HCT116 (cell line): ENCODE results near the gene EML2. TPM values are rescaled to one million over a fixed set of nuclear protein-coding genes. Genes with fewer than 3 reads are reported as not detected.

ENCODE experiments used
- ATAC-seq: fragments of 200-7000 bp; cut with Tn5 transposase; 2 replicates; pipeline ENCODE4 v1.9.1; 2020; ENCODE audit warnings: mild to moderate bottlenecking, moderate library complexity
- BruUV-seq: library from RNA; stranded (reverse); fragments of 400-500 nt; replicated peaks from 2 replicates; lab custom pipeline; 2021; lab: Mats Ljungman, UMichigan
- CTCF ChIA-PET: fragments of 300-600 bp; sonication (Branson Sonifier 250); formaldehyde crosslinking; loops from one replicate; lab custom pipeline; 2021; ENCODE audit warnings: antibody characterized with exemption; lab: Charles Lee
- POLR2A ChIA-PET: fragments of 300-600, 350-600 bp; sonication (Branson Sonifier 250); formaldehyde crosslinking; loops from one replicate; lab custom pipeline; 2021; ENCODE audit warnings: antibody characterized with exemption; lab: Charles Lee
- RAD21 ChIA-PET, 2 experiments: fragments of 300-600 bp; sonication (Branson Sonifier 250); formaldehyde crosslinking; loops; one replicate each; lab custom pipeline; 2023; ENCODE audit warnings: low total read pairs in 2 of 2; ENCODE audit not compliant: uncharacterized antibody in 2 of 2, unreplicated experiment in 2 of 2, low non-redundant PET in 1 of 2; lab: Charles Lee
- DNase-seq: peaks from one replicate; pipeline ENCODE4 v3.0.0-alpha.2; 2010; ENCODE audit warnings: low read depth, low spot score
- H2AFZ ChIP-seq: fragments of 200-600 bp; shearing (Covaris generic), sonication (generic); 2 replicates; pipeline ENCODE4 v1.6.1; 2017; ENCODE audit warnings: low read depth, mixed run types, mixed read lengths, antibody characterized with exemption, low read length; ENCODE audit not compliant: poor library complexity, severe bottlenecking
- H3K27ac ChIP-seq: 2 replicates; pipeline ENCODE4 v1.5.1; 2012; ENCODE audit warnings: low read depth, low read length
- H3K27me3 ChIP-seq: fragments of 200-600 bp; sonication (generic); 2 replicates; pipeline ENCODE4 v1.6.1; 2016; ENCODE audit warnings: mixed run types, low read length, mixed read lengths; ENCODE audit not compliant: insufficient read depth
- H3K36me3 ChIP-seq, 2 experiments: fragments of 200-500 bp in 1 of 2; fragments of 200-600 bp in 1 of 2; sonication (Bioruptor generic) in 1 of 2; sonication (generic) in 1 of 2; 2 replicates each; pipeline versions ENCODE4 v1.5.1 to v1.6.1; 2014 to 2016; ENCODE audit warnings: low read length in 2 of 2, inconsistent platforms in 1 of 2, mixed read lengths in 1 of 2, mixed run types in 1 of 2; ENCODE audit not compliant: insufficient read depth in 2 of 2, control insufficient read depth in 1 of 2
- H3K4me1 ChIP-seq, 2 experiments: fragments of 200-600 bp in 1 of 2; sonication (generic) in 1 of 2; 2 replicates each; pipeline versions ENCODE4 v1.5.1 to v1.6.1; 2012 to 2017; ENCODE audit warnings: low read length in 2 of 2, inconsistent platforms in 1 of 2, mild to moderate bottlenecking in 1 of 2, mixed read lengths in 1 of 2, mixed run types in 1 of 2, moderate library complexity in 1 of 2; ENCODE audit not compliant: insufficient read depth in 2 of 2, control insufficient read depth in 1 of 2
- H3K4me2 ChIP-seq: fragments of 200-600 bp; sonication (generic); 2 replicates; pipeline ENCODE4 v1.6.1; 2017; ENCODE audit warnings: mixed run types, low read length, mixed read lengths
- H3K4me3 ChIP-seq, 2 experiments: fragments of 200-600 bp in 1 of 2; sonication (generic) in 1 of 2; replicated peaks in 1 of 2; 2 replicates each; pipeline ENCODE4 v1.5.1; 2011 to 2016; ENCODE audit warnings: low read length in 2 of 2, control low read depth in 1 of 2, low read depth in 1 of 2, mild to moderate bottlenecking in 1 of 2, mixed read lengths in 1 of 2, mixed run types in 1 of 2
- H3K79me2 ChIP-seq: fragments of 200-600 bp; sonication (generic); 2 replicates; pipeline ENCODE4 v1.6.1; 2017; ENCODE audit warnings: mild to moderate bottlenecking, mixed run types, low read length, moderate library complexity, mixed read lengths; ENCODE audit not compliant: insufficient read depth
- H3K9ac ChIP-seq: fragments of 200-600 bp; sonication (generic); 2 replicates; pipeline ENCODE4 v1.6.1; 2016; ENCODE audit warnings: low read length, mixed read lengths
- H3K9me2 ChIP-seq: fragments of 200-600 bp; sonication (generic), shearing (Covaris generic); 2 replicates; pipeline ENCODE4 v1.6.1; 2017; ENCODE audit warnings: mixed run types, mild to moderate bottlenecking, moderate library complexity; ENCODE audit not compliant: insufficient read depth
- H3K9me3 ChIP-seq, 2 experiments: fragments of 200-500 bp in 1 of 2; fragments of 200-600 bp in 1 of 2; sonication (Bioruptor generic) in 1 of 2; sonication (generic) in 1 of 2; 2 replicates each; pipeline ENCODE4 v1.6.1; 2014 to 2017; ENCODE audit warnings: low read length in 2 of 2, mixed read lengths in 2 of 2, inconsistent platforms in 1 of 2, low read depth in 1 of 2, mild to moderate bottlenecking in 1 of 2, mixed run types in 1 of 2, moderate library complexity in 1 of 2; ENCODE audit not compliant: control insufficient read depth in 1 of 2, insufficient read depth in 1 of 2
- H4K20me1 ChIP-seq: fragments of 200-600 bp; sonication (generic), shearing (Covaris generic); 2 replicates; pipeline ENCODE4 v1.6.1; 2017; ENCODE audit warnings: mixed run types, mild to moderate bottlenecking, moderate library complexity; ENCODE audit not compliant: insufficient read depth
- CBX3 ChIP-seq: IDR thresholded peaks from 2 replicates; pipeline ENCODE4 v1.6.1; 2012; ENCODE audit warnings: low read depth
- EGR1 ChIP-seq: IDR thresholded peaks from 2 replicates; pipeline ENCODE4 v1.6.1; 2012; ENCODE audit warnings: low read depth
- ELF1 ChIP-seq: IDR thresholded peaks from 2 replicates; pipeline ENCODE4 v1.6.1; 2012; ENCODE audit warnings: low read depth, borderline replicate concordance
- EZH2 ChIP-seq: fragments of 200-600 bp; sonication (generic); IDR thresholded peaks from 2 replicates; pipeline ENCODE4 v1.6.1; 2017; ENCODE audit warnings: antibody characterized with exemption, mixed run types
- EZH2phosphoT487 ChIP-seq: fragments of 200-600 bp; IDR thresholded peaks from 2 replicates; pipeline ENCODE4 v1.6.1; 2018; ENCODE audit warnings: antibody characterized with exemption, borderline replicate concordance
- FOSL1 ChIP-seq: IDR thresholded peaks from 2 replicates; pipeline ENCODE4 v1.6.1; 2012; ENCODE audit warnings: low read depth
- JUND ChIP-seq: IDR thresholded peaks from 2 replicates; pipeline ENCODE4 v1.6.1; 2012
- MAX ChIP-seq: IDR thresholded peaks from 2 replicates; pipeline ENCODE4 v1.6.1; 2012
- POLR2A ChIP-seq: IDR thresholded peaks from 2 replicates; pipeline ENCODE4 v1.7.0; 2011; ENCODE audit warnings: borderline replicate concordance; ENCODE audit not compliant: insufficient read depth, insufficient read length; ENCODE audit errors: extremely low read depth
- RAD21 ChIP-seq: IDR thresholded peaks from 2 replicates; pipeline ENCODE4 v1.6.1; 2012; ENCODE audit warnings: low read depth, mild to moderate bottlenecking
- SP1 ChIP-seq: IDR thresholded peaks from 2 replicates; pipeline ENCODE4 v1.6.1; 2012; ENCODE audit warnings: low read depth
- SRF ChIP-seq: IDR thresholded peaks from 2 replicates; pipeline ENCODE4 v1.6.1; 2012; ENCODE audit warnings: low read depth
- TCF7L2 ChIP-seq: IDR thresholded peaks from 2 replicates; pipeline ENCODE4 v1.7.0; 2011; ENCODE audit warnings: borderline replicate concordance, inconsistent platforms; ENCODE audit not compliant: insufficient read depth, insufficient read length; ENCODE audit errors: extremely low read depth
- YY1 ChIP-seq: IDR thresholded peaks from 2 replicates; pipeline ENCODE4 v1.6.1; 2011; ENCODE audit warnings: low read length, low read depth, moderate library complexity, mild to moderate bottlenecking; ENCODE audit not compliant: insufficient replicate concordance; ENCODE audit errors: extremely low read depth
- ZFX ChIP-seq: fragments of 450-650 bp; IDR thresholded peaks from 2 replicates; pipeline ENCODE4 v1.6.1; 2017
- intact Hi-C: fragments of 100-400 bp; cut with micrococcal nuclease; formaldehyde crosslinking; loops from 2 replicates; pipeline ENCODE4 v1.10.0; 2022
- total RNA-seq: library from RNA; stranded (reverse); gene quantifications from one replicate; pipeline ENCODE4 v1.2.1, GENCODE V29; 2021; ENCODE audit not compliant: unreplicated experiment
- TF ChIP-seq, protein P1 (sequence below), 3 experiments: fragments of 200-600 bp in 1 of 3; sonication (generic) in 1 of 3; IDR thresholded peaks in 2 of 3; conservative IDR thresholded peaks in 1 of 3; 2 replicates each; pipeline ENCODE4 v1.5.1; 2012 to 2017; ENCODE audit warnings: low read depth in 2 of 3, low read length in 2 of 3, antibody characterized with exemption in 1 of 3, borderline replicate concordance in 1 of 3, control low read depth in 1 of 3, mild to moderate bottlenecking in 1 of 3, mixed read lengths in 1 of 3, mixed run types in 1 of 3, moderate library complexity in 1 of 3; ENCODE audit not compliant: insufficient read depth in 1 of 3
- TF ChIP-seq, protein P2 (sequence below): IDR thresholded peaks from 2 replicates; pipeline ENCODE4 v1.6.1; 2012; ENCODE audit warnings: low read depth
- TF ChIP-seq, protein P3 (sequence below): IDR thresholded peaks from 2 replicates; pipeline ENCODE4 v1.6.1; 2011; ENCODE audit warnings: mild to moderate bottlenecking, low read length, moderate library complexity; ENCODE audit not compliant: insufficient replicate concordance; ENCODE audit errors: extremely low read depth
- TF ChIP-seq, protein P4 (sequence below): IDR thresholded peaks from 2 replicates; pipeline ENCODE4 v1.6.1; 2012

The EML2 gene
- total RNA-seq, 1 experiment from 2014 or later, result 131 TPM

- ChIA-PET CTCF (interaction anchor here (1.1 to 1.8 kb wide), 2 partner anchors 18 to 65 kb away, joined by 5 read pairs; no protein-coding TSS in a partner anchor), POLR2A (no interaction called here), RAD21 (no interaction called here)
- Histone ChIP-seq H3K9me2 (no peaks in the 10 kb centered on the region), H3K9me3 (no peaks in the 10 kb centered on the region), H3K27ac (peak overlapping the region; percentile 23; the same call in 1 of the 2 replicates), H4K20me1 (no peaks in the 10 kb centered on the region), H3K27me3 (no peaks in the 10 kb centered on the region), H3K4me3 (no peak overlapping the region), H3K4me2 (peak overlapping the region; percentile 24), H2AFZ (no peak overlapping the region), H3K79me2 (peaks cover 41% of the 10 kb centered on the region), H3K9ac (peak overlapping the region; percentile 9; the same call in 1 of the 2 replicates), H3K4me1 (peaks cover 5 to 21% of the 10 kb centered on the region in 2 experiments), H3K36me3 (no peaks in the 10 kb centered on the region)
- TF ChIP-seq SP1, result no peak
- no peak for TF ChIP-seq ZFX
- TF ChIP-seq EZH2phosphoT487, result no peak
- TF ChIP-seq TCF7L2, result no peak
- no peak for TF ChIP-seq EGR1
- no peak for TF ChIP-seq RAD21
- TF ChIP-seq YY1, result no peak
- TF ChIP-seq MAX, result no peak
- no peak for TF ChIP-seq POLR2A
- TF ChIP-seq FOSL1, result no peak
- TF ChIP-seq, protein P1, sequence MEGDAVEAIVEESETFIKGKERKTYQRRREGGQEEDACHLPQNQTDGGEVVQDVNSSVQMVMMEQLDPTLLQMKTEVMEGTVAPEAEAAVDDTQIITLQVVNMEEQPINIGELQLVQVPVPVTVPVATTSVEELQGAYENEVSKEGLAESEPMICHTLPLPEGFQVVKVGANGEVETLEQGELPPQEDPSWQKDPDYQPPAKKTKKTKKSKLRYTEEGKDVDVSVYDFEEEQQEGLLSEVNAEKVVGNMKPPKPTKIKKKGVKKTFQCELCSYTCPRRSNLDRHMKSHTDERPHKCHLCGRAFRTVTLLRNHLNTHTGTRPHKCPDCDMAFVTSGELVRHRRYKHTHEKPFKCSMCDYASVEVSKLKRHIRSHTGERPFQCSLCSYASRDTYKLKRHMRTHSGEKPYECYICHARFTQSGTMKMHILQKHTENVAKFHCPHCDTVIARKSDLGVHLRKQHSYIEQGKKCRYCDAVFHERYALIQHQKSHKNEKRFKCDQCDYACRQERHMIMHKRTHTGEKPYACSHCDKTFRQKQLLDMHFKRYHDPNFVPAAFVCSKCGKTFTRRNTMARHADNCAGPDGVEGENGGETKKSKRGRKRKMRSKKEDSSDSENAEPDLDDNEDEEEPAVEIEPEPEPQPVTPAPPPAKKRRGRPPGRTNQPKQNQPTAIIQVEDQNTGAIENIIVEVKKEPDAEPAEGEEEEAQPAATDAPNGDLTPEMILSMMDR (IDR thresholded peaks at IDR 0.05 in 2 of 3, conservative IDR thresholded peaks at IDR 0.05 in 1 of 3; ENCODE audit: borderline replicate concordance in 1 of 3, insufficient read depth in 1 of 3, low read depth in 2 of 3, low read length in 2 of 3), result no peak
- no peak for TF ChIP-seq JUND
- TF ChIP-seq, protein P2, sequence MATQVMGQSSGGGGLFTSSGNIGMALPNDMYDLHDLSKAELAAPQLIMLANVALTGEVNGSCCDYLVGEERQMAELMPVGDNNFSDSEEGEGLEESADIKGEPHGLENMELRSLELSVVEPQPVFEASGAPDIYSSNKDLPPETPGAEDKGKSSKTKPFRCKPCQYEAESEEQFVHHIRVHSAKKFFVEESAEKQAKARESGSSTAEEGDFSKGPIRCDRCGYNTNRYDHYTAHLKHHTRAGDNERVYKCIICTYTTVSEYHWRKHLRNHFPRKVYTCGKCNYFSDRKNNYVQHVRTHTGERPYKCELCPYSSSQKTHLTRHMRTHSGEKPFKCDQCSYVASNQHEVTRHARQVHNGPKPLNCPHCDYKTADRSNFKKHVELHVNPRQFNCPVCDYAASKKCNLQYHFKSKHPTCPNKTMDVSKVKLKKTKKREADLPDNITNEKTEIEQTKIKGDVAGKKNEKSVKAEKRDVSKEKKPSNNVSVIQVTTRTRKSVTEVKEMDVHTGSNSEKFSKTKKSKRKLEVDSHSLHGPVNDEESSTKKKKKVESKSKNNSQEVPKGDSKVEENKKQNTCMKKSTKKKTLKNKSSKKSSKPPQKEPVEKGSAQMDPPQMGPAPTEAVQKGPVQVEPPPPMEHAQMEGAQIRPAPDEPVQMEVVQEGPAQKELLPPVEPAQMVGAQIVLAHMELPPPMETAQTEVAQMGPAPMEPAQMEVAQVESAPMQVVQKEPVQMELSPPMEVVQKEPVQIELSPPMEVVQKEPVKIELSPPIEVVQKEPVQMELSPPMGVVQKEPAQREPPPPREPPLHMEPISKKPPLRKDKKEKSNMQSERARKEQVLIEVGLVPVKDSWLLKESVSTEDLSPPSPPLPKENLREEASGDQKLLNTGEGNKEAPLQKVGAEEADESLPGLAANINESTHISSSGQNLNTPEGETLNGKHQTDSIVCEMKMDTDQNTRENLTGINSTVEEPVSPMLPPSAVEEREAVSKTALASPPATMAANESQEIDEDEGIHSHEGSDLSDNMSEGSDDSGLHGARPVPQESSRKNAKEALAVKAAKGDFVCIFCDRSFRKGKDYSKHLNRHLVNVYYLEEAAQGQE, result no peak
- no peak for TF ChIP-seq SRF
- no peak for TF ChIP-seq ELF1
- TF ChIP-seq, protein P3, sequence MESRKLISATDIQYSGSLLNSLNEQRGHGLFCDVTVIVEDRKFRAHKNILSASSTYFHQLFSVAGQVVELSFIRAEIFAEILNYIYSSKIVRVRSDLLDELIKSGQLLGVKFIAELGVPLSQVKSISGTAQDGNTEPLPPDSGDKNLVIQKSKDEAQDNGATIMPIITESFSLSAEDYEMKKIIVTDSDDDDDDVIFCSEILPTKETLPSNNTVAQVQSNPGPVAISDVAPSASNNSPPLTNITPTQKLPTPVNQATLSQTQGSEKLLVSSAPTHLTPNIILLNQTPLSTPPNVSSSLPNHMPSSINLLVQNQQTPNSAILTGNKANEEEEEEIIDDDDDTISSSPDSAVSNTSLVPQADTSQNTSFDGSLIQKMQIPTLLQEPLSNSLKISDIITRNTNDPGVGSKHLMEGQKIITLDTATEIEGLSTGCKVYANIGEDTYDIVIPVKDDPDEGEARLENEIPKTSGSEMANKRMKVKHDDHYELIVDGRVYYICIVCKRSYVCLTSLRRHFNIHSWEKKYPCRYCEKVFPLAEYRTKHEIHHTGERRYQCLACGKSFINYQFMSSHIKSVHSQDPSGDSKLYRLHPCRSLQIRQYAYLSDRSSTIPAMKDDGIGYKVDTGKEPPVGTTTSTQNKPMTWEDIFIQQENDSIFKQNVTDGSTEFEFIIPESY, result no peak
- TF ChIP-seq, protein P4, sequence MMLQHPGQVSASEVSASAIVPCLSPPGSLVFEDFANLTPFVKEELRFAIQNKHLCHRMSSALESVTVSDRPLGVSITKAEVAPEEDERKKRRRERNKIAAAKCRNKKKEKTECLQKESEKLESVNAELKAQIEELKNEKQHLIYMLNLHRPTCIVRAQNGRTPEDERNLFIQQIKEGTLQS, result no peak
- TF ChIP-seq EZH2, result no peak
- TF ChIP-seq CBX3, result no peak
- BruUV-seq, result no TSS peak
- intact Hi-C loops, result no loop called here
- ATAC-seq (no peak; the same call in 1 of the 2 replicates), DNase-seq (no peak)
These were observed 62.5 kb downstream of the EML2 start for GRCh38 chr19:45576682-45577081.
